ENCODE measurements around the gene CACNG4.

CACNG4 gene

DNA sequence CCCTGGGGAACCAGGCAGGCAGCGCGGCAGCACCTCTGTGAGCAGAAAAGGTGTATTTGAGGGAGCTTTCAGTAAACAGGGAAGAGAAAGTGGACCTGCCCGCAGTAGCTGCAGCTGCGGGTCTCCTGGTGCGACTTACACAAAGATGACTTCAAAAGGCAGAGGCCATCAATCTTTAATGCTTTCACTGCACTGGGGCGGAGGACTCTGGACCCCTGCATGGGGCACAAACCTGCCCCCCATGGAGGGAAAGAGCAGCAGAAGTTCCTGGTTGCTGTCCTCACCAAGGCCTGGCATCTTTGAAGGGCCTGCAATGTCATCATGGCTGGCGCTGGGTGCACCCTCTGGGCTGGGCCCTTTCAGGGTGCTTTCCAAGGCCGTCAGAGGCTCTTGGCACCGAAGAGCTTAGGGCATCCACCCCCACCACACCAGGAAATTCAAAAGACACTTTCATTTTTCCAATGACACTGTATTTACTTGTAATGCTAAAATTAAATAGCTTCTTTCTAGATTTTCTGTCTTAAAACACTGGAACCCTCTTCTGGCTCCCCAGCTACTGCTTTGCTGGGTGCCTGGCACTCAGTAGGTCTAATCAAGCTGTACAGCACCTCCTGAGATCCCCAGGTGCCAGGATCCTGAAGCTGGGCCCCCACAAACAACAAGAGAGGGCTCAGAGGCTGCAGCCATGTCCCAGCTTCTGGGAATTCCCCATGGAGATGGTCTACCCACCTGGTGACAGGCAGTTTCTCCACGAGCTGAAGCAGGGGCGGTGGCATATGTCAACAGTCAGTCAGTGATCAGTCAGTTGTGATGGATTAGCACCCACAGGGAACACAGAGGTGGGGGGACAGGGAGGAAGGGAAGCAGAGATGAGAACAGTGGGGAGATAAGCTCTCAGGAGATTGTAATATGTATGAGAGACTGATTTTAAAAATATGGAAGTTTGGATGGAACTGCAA lies 77.7 kb downstream of the CACNG4 start:
- DNase-seq (ENCODE audit: low read depth in 3 of 3) = no peak

GRCh38 chr17:67043283-67043682 lies 78.8 kb downstream of the CACNG4 start:
- DNase-seq (ENCODE audit: low read depth in 3 of 3) = no peak

GRCh38 chr17:67044016-67044772 lies 79.7 kb downstream of the CACNG4 start, which contains the start of gene CACNG1:
Gene CACNG1 (plus strand): TSS chr17:67044554. CDS start chr17:67044661, 107 bp downstream.
- DNase-seq (ENCODE audit: low read depth in 3 of 3) = no peak

GRCh38 chr17:67044940-67045339 lies 80.4 kb downstream of the CACNG4 start:
- DNase-seq (ENCODE audit: low read depth in 3 of 3) = no peak

DNA sequence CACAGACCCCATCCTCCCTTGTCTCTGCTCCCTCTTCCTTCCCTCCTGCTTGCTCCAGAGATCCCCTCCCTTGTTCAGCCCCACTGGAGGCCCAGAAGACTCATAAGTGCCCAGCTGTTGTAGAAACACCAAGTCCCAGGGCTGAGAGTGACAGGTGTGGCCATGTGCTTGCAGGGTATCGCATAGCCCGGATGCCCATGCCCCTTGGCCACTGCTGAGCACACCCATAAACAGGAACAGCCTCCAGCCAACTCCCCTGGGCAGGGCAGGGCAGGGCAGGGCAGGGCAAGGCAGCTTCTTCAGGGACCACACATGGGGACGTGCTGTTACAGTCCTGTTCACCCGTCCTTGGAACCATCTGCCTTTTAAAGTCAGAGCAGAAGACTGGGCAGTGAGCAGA lies 81.9 kb downstream of the CACNG4 start:
- DNase-seq (ENCODE audit: low read depth in 3 of 3) = no peak

- no peak for DNase-seq (ENCODE audit: low read depth in 3 of 3)
These were observed 82.9 kb downstream of the CACNG4 start for GRCh38 chr17:67047382-67047781.

DNA sequence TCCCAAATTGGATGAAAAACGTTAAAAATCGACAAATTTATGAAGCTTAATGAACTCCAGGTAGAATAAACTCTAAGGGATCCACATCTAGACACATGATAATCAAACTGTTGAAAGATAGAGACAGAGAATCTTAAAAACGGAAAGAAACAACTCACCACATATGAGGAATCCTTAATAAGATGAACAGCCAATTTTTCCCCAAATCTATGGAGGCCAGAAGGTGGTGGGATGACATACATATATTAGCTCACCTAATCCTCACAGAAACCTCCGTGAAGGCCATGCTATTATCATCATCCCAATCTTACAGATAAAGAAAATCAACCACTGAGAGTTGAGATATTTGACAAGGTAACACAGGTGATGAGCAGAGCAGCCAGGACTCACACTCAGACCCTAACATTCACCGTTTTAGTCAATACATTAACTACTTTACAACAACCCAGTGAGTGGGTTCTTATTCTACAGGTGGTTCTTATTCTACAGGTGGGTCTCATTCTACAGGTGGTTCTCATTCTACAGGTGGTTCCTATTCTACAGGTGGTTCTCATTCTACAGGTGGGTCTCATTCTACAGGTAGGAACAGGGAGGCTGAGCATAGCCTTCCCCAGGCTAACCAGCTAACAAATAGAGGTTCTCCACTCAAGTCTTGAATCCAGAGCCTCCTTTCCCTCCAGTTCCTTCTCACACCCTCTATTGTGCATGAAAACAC lies 84.7 kb downstream of the CACNG4 start:
- DNase-seq (ENCODE audit: low read depth in 3 of 3) = no peak

GRCh38 chr17:67050066-67050465 lies 85.6 kb downstream of the CACNG4 start:
- DNase-seq (ENCODE audit: low read depth in 3 of 3) = no peak

GRCh38 chr17:67050471-67051154 lies 86.1 kb downstream of the CACNG4 start:
- DNase-seq (ENCODE audit: low read depth in 3 of 3) = no peak

DNA sequence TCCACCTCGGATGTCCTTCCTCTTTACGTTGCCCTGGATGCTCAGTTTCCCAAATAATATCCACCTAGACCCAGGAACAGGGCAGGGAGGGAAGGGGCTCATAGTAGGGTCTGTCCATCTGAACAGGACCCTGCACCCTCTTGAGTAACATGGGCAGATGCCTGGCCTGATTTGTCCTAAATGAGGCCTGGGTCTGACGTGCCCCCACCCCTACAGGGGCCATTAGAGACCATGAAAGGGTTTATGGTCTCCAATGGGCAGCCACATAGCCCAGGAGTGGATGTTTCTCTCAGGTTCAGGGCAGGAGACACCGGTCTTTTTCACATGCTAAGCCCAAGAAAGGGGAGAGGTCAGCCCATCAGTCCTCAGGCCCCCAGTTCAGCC lies 86.6 kb downstream of the CACNG4 start:
- no peak for DNase-seq (ENCODE audit: low read depth in 3 of 3)

GRCh38 chr17:67051837-67052236 lies 87.3 kb downstream of the CACNG4 start:
- no peak for DNase-seq (ENCODE audit: low read depth in 3 of 3)

GRCh38 chr17:67052720-67053437 lies 88.4 kb downstream of the CACNG4 start:
- no peak for DNase-seq (ENCODE audit: low read depth in 3 of 3)

- DNase-seq (ENCODE audit: low read depth in 3 of 3) = no peak
These were observed 89.0 kb downstream of the CACNG4 start for GRCh38 chr17:67053438-67054000.

DNA sequence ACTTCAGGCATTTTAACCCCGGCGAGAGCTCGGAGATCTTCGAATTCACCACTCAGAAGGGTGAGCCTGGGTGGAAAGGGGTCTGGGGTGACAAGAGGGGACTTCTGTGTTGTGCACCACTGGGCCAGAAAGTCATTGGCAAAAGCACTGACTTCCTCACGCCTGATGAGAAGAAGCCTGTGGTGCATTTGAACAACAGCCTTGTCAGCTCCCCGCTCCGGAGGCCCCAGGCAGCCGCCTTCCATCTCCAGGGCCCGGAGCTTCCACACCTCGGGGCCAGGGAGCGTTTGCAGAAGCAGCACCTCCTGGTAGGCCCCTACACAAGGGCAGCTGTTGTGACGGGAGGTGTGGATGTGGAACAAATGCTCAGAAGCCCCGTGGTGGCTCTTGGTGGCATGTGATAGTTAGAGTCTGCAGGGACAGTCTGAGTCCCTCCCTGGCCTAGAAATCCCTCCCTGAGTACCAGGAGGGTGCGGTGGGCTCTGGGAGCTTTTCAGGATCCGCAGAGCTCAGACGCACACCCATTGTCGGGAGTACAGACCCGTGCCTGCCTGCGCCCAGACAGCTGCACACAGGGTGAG lies 89.6 kb downstream of the CACNG4 start:
- no peak for DNase-seq (ENCODE audit: low read depth in 3 of 3)

DNA sequence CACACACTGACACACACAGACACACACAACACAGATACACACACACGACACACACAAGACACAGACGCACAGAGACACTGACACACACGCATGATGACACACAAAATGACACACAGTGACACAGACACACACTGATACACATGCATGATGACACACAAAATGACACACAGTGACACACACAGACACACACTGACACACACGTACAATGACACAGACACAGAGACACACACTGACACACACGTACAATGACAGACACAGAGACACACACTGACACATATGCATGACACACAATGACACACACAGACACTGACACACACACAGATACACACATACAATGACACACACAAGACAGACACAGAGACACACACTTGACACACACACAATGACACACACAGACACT lies 90.1 kb downstream of the CACNG4 start:
- DNase-seq (ENCODE audit: low read depth in 3 of 3) = no peak

DNA sequence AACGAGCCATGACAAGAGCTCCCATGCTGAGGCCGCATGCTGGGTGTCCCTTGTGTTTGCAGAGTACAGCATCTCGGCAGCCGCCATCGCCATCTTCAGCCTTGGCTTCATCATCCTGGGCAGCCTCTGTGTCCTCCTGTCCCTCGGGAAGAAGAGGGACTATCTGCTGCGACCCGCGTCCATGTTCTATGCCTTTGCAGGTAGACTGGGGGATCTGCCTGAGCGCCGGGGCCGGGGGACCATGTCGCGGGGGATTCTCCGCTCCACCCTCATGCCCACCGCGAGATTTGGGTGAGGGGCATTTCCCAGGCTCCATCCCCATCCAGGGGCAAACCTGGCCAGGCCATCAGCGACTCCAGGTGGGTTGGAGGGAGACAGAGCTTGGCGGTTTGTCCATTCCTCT lies 90.5 kb downstream of the CACNG4 start:
- DNase-seq (ENCODE audit: low read depth in 3 of 3) = no peak

GRCh38 chr17:67055811-67056745 lies 91.6 kb downstream of the CACNG4 start:
- no peak for DNase-seq (ENCODE audit: low read depth in 3 of 3)

- no peak for DNase-seq (ENCODE audit: low read depth in 3 of 3)
These were observed 92.4 kb downstream of the CACNG4 start for GRCh38 chr17:67056746-67057490.
